ENCODE measurements around the gene ELFN1. TPM values are rescaled to one million over a fixed set of nuclear protein-coding genes. Genes with fewer than 3 reads are reported as not detected.

The ELFN1 gene
- total and polyA plus RNA-seq, 4 donors = 0.43 to 3.5 (median 3.4) TPM

GRCh38 chr7:1719913-1720312 lies 49.8 kb downstream of the ELFN1 start:
- no peak overlapping the region for H3K9ac ChIP-seq (ENCODE audit: low read depth in 1 of 2, low read length in 2 of 2)
- 90% methylated on average over 7 of the region's 7 CpGs for WGBS
- no peaks in the 10 kb centered on the region for H3K36me3 ChIP-seq (ENCODE audit: control insufficient read depth in 4 of 4, insufficient read depth in 3 of 4, low read depth in 1 of 4, low read length in 3 of 4)
- no peaks in the 10 kb centered on the region for H3K27me3 ChIP-seq (ENCODE audit: control insufficient read depth in 4 of 4, insufficient read depth in 4 of 4, low read length in 3 of 4)
- no peak for DNase-seq (ENCODE audit: low spot score)
- no peaks in the 10 kb centered on the region for H3K9me3 ChIP-seq (ENCODE audit: control insufficient read depth in 4 of 4, low read length in 3 of 4)
- no peak overlapping the region for H3K27ac ChIP-seq (ENCODE audit: low read depth in 1 of 2, low read length in 2 of 2)
- peaks cover 8 to 26% (median 13%) of the 10 kb centered on the region in 4 donors for H3K4me1 ChIP-seq (ENCODE audit: control insufficient read depth in 4 of 4, insufficient read depth in 4 of 4, low read length in 3 of 4)
- TF ChIP-seq, protein P1, sequence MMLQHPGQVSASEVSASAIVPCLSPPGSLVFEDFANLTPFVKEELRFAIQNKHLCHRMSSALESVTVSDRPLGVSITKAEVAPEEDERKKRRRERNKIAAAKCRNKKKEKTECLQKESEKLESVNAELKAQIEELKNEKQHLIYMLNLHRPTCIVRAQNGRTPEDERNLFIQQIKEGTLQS (IDR thresholded peaks at IDR 0.05) = no peak
- H3K4me3 ChIP-seq (ENCODE audit: low read depth in 1 of 3, low read length in 3 of 3) = no peak overlapping the region

GRCh38 chr7:1720326-1720725 lies 50.2 kb downstream of the ELFN1 start:
- TF ChIP-seq, protein P2, sequence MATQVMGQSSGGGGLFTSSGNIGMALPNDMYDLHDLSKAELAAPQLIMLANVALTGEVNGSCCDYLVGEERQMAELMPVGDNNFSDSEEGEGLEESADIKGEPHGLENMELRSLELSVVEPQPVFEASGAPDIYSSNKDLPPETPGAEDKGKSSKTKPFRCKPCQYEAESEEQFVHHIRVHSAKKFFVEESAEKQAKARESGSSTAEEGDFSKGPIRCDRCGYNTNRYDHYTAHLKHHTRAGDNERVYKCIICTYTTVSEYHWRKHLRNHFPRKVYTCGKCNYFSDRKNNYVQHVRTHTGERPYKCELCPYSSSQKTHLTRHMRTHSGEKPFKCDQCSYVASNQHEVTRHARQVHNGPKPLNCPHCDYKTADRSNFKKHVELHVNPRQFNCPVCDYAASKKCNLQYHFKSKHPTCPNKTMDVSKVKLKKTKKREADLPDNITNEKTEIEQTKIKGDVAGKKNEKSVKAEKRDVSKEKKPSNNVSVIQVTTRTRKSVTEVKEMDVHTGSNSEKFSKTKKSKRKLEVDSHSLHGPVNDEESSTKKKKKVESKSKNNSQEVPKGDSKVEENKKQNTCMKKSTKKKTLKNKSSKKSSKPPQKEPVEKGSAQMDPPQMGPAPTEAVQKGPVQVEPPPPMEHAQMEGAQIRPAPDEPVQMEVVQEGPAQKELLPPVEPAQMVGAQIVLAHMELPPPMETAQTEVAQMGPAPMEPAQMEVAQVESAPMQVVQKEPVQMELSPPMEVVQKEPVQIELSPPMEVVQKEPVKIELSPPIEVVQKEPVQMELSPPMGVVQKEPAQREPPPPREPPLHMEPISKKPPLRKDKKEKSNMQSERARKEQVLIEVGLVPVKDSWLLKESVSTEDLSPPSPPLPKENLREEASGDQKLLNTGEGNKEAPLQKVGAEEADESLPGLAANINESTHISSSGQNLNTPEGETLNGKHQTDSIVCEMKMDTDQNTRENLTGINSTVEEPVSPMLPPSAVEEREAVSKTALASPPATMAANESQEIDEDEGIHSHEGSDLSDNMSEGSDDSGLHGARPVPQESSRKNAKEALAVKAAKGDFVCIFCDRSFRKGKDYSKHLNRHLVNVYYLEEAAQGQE (IDR thresholded peaks at IDR 0.05) = no peak
- TF ChIP-seq RAD21 (IDR thresholded peaks at IDR 0.05) = no peak
- no peak for TF ChIP-seq EGR1 (IDR thresholded peaks at IDR 0.05; ENCODE audit: low read depth in 2 of 2)
- no peak for TF ChIP-seq YY1 (IDR thresholded peaks at IDR 0.05)
- TF ChIP-seq FOXA1 (IDR thresholded peaks at IDR 0.05) = no peak
- TF ChIP-seq RXRA (IDR thresholded peaks at IDR 0.05) = no peak
- TF ChIP-seq JUND (IDR thresholded peaks at IDR 0.05) = no peak
- Histone ChIP-seq H3K27me3 (ENCODE audit: control insufficient read depth in 4 of 4, insufficient read depth in 4 of 4, low read length in 3 of 4) (no peaks in the 10 kb centered on the region), H3K27ac (ENCODE audit: low read depth in 1 of 2, low read length in 2 of 2) (no peak overlapping the region), H3K4me1 (ENCODE audit: control insufficient read depth in 4 of 4, insufficient read depth in 4 of 4, low read length in 3 of 4) (peaks cover 5 to 24% (median 9%) of the 10 kb centered on the region in 4 donors), H3K4me3 (ENCODE audit: low read depth in 1 of 3, low read length in 3 of 3) (no peak overlapping the region), H3K36me3 (ENCODE audit: control insufficient read depth in 4 of 4, insufficient read depth in 3 of 4, low read depth in 1 of 4, low read length in 3 of 4) (no peaks in the 10 kb centered on the region), H3K9ac (ENCODE audit: low read depth in 1 of 2, low read length in 2 of 2) (no peak overlapping the region), H3K9me3 (ENCODE audit: control insufficient read depth in 4 of 4, low read length in 3 of 4) (no peaks in the 10 kb centered on the region)
- 88% methylated on average over 8 of the region's 8 CpGs for WGBS
- no peak for DNase-seq (ENCODE audit: low spot score)

DNA sequence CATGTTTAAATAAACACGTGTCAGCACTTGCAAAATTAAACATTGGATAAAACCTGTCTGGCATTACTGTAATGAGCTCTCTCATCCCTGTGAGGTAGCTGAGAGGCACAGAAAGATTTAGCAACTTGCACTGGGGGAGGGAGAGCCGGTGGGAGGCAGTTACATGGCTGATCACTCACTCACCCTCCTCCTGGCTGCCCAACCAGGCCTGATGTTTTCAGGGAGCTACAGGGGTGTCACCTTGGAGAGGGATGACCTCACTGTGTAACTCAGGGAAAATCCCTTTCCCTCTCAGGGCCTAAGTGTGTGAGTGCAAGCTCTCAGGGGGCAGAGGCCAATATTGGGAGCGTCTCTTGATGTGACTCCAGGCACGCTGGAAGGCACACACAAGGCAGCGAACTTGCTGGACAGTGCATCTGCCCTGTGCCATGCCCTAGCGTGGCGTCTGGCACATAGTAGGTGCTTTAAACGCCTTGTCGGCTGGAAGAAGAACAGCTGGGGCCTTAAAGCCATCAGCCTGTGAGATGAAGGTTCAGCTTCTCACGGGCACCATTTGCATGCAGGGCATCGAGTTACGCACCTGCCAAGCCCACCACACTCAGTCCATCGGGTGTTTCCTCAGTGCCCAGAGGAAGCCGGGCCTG lies 51.1 kb downstream of the ELFN1 start:
- no peaks in the 10 kb centered on the region for H3K27me3 ChIP-seq (ENCODE audit: control insufficient read depth in 4 of 4, insufficient read depth in 4 of 4, low read length in 3 of 4)
- H3K9me3 ChIP-seq (ENCODE audit: control insufficient read depth in 4 of 4, low read length in 3 of 4) = no peaks in the 10 kb centered on the region
- H3K4me1 ChIP-seq (ENCODE audit: control insufficient read depth in 4 of 4, insufficient read depth in 4 of 4, low read length in 3 of 4) = peaks cover 0 to 15% (median 3%) of the 10 kb centered on the region in 4 donors
- TF ChIP-seq FOXA2 (IDR thresholded peaks at IDR 0.05) (no peak), CTCF (IDR thresholded peaks at IDR 0.05; ENCODE audit: low read depth, low read length, missing input control) (no peak), EGR1 (IDR thresholded peaks at IDR 0.05; ENCODE audit: low read depth in 2 of 2) (no peak), TAF1 (conservative IDR thresholded peaks at IDR 0.05) (no peak), RAD21 (IDR thresholded peaks at IDR 0.05) (no peak), NR2F2 (IDR thresholded peaks at IDR 0.05) (no peak), HNF4A (conservative IDR thresholded peaks at IDR 0.05) (no peak), RXRA (IDR thresholded peaks at IDR 0.05) (no peak), GABPA (IDR thresholded peaks at IDR 0.05 in 1 of 2, conservative IDR thresholded peaks at IDR 0.05 in 1 of 2) (no peak)
- TF ChIP-seq, protein P3, sequence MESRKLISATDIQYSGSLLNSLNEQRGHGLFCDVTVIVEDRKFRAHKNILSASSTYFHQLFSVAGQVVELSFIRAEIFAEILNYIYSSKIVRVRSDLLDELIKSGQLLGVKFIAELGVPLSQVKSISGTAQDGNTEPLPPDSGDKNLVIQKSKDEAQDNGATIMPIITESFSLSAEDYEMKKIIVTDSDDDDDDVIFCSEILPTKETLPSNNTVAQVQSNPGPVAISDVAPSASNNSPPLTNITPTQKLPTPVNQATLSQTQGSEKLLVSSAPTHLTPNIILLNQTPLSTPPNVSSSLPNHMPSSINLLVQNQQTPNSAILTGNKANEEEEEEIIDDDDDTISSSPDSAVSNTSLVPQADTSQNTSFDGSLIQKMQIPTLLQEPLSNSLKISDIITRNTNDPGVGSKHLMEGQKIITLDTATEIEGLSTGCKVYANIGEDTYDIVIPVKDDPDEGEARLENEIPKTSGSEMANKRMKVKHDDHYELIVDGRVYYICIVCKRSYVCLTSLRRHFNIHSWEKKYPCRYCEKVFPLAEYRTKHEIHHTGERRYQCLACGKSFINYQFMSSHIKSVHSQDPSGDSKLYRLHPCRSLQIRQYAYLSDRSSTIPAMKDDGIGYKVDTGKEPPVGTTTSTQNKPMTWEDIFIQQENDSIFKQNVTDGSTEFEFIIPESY (IDR thresholded peaks at IDR 0.05) = no peak
- TF ChIP-seq, protein P1 (IDR thresholded peaks at IDR 0.05) = no peak
- TF ChIP-seq, protein P4, sequence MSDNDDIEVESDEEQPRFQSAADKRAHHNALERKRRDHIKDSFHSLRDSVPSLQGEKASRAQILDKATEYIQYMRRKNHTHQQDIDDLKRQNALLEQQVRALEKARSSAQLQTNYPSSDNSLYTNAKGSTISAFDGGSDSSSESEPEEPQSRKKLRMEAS (IDR thresholded peaks at IDR 0.05) = no peak
- no peak for DNase-seq (ENCODE audit: low spot score)
- no peaks in the 10 kb centered on the region for H3K36me3 ChIP-seq (ENCODE audit: control insufficient read depth in 4 of 4, insufficient read depth in 3 of 4, low read depth in 1 of 4, low read length in 3 of 4)
- H3K4me3 ChIP-seq (ENCODE audit: low read depth in 1 of 3, low read length in 3 of 3) = no peak overlapping the region
- no peak overlapping the region for H3K9ac ChIP-seq (ENCODE audit: low read depth in 1 of 2, low read length in 2 of 2)
- H3K27ac ChIP-seq (ENCODE audit: low read depth in 1 of 2, low read length in 2 of 2) = no peak overlapping the region
- 84% methylated on average over 14 of the region's 14 CpGs for WGBS
